Stimulated activated CD4-positive, alpha-beta T cell treated with anti-CD3 and anti-CD28 coated beads, Interleukin-12 subunit alpha, Interleukin-12 subunit beta, amount 100 ng/mL, for 4 hours (primary cell): ENCODE results near the gene INPP4B.
A peak's percentile ranks its signal among the peaks of the same experiment; 100 is the strongest.

Source experiments
- DNase-seq: peaks from one replicate; pipeline ENCODE4 v3.0.0-alpha.2; 2020

Gene INPP4B

GRCh38 chr4:142447009-142447408, 399.1 kb downstream of the INPP4B start:
- no peak for DNase-seq

DNA sequence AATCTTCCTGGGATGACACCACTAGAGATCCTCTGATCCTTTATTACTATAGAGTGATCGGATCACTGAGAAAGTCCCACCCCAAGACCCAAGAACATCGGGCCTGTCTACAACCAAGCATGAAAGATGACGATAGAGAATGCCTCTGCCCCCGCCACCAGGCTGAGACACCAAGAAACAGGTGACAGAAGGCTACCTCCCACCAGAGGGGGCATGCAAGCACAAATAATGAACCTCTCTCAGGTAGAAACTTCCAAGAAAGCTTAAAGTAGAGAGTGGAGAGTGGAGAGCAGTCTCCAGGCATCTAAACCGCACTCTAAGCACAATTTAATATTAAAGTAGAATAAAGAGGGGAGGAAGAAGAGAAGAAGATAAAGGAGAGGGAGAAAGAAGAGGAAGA, 402.6 kb downstream of the INPP4B start:
- DNase-seq, result no peak

DNA sequence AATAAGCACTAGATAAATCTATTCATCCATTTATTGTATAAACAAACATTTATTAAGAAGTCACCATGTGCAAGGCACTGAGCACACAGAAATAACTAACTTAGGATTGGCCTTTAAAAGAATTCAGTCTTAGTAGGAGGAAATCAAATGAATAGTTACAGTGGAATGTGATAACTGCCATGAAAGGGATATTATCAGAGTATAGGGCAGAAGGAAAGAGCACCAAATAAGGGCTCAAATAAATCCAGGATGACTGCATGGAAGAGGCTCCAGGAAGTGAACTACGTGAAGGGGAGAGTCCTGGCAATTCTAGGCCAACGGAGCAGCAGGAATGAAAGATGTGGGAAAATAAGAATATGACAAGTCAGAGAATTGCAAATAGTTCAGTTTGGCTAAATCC, 406.0 kb downstream of the INPP4B start:
- DNase-seq, result no peak

DNA sequence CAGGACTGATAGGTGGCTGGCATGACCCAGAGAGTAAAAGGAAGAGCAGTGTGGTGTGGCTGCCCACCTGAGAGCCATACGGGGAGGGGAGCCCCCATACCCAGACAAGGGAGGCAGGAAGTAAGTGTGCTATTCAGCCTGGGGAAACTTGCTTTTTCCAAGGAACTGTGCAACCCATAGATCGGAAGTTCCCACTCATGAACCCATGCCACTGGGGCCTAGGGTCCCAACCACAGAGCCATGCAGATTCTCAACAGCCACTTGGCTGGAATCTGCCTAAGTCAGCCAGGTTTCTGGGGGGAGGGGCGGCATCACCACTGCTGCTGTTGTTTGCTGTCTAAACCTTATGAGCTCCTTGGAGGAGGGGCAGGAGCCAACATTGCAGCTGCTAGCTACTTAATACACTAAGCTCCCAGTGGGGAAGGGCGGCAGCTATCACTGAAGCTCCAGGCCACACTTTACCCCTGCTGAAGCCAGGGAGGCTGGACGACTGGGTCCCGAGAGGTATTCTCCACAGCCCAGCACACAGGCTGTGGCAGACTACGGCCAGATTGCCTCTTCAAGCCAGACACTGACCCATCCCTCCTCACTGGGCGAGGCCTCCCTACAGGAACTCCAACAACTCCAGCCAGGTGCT, 410.4 kb downstream of the INPP4B start:
- DNase-seq, result no peak

DNA sequence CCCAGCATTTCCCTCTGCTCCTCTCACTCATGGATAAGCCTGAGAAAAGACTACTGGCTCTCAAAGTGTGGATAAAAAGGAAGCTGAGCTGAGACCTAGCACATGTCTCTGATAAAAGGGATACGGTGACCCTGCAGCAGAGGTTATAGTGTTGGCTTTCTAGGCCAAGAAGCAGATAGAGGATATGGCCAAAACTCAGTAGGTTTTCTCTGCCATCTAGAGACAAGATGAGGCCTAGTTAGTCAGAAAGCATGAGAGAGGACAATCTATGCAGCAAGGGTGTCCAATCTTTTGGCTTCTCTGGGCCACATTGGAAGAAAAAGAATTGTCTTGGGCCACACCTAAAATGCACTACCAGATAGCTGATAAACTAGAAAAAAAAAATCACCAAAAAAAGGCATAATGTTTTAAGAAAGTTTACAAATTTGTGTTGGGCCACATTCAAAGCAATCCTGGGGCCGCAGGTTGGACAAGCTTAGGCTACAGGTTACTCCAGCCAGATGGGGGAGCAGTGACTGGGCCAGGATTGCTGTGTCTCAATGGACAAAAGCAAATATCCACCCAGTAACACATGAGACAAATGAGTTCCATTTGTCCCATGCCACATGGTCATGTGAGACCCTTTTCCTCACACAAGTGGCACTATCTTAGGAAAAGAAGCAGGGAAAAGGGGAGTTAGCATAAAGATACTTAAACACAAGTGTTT, 411.4 kb downstream of the INPP4B start:
- DNase-seq, result no peak

DNA sequence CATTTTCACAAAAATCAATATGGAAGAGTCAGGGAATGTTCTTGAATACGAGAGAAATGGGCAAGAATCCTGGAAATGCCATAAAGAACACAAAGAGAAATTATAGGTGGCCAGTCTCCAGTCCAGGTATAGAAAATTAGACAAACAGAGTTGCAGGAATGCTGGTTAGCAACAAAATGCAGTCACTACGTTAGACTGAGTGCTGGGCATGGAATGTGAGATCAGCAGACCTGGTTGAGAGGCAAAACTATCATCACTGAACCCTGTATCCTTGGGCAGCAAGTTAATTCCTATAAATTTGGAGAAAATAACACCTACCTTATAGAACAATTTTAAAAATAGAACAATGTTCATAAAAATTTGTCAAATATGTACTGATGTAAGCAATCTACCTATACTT, 417.4 kb downstream of the INPP4B start:
- DNase-seq, result no peak

- DNase-seq, result no peak
Observed at GRCh38 chr4:142427456-142427855, 418.6 kb downstream of the INPP4B start.

DNA sequence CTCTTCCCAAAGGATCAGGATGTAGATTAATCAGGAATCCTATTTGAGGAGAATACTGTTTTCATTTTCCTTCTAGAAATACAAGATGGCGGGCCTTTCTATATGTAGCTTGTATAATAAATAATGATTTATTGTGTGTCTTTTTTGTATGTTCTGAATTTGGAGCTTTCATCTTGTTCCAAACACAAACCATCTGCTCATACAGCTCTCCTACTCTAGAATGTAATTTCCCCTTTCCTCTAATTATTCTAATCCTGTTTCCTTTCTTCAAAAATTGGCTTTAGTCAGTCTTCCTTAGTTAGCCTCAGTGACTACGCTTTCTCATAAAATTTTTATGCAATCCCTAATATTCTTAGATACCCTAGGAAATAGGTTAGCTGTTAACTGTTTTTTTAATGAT, 422.2 kb downstream of the INPP4B start:
- DNase-seq, result no peak

GRCh38 chr4:142420311-142421095, 425.6 kb downstream of the INPP4B start:
- DNase-seq, result no peak

DNA sequence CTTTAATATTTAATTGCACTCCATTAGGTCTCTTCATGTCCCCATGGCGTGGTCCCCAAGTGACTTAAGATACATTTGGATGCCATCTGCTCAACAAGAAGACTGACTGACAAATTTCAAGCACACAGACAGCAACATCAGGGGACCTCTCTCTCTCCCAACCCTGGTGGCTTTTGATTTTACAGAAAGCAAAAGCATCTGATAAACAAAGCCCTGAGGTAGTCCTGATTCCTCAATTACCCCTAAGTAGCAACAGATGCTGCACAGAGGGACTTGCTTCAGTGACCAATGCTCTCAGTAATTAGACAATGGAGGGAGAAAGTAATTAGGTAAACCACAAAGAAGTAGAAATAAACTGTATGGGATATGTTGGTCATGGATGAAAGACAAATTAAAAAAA, 426.4 kb downstream of the INPP4B start:
- DNase-seq, result no peak

DNA sequence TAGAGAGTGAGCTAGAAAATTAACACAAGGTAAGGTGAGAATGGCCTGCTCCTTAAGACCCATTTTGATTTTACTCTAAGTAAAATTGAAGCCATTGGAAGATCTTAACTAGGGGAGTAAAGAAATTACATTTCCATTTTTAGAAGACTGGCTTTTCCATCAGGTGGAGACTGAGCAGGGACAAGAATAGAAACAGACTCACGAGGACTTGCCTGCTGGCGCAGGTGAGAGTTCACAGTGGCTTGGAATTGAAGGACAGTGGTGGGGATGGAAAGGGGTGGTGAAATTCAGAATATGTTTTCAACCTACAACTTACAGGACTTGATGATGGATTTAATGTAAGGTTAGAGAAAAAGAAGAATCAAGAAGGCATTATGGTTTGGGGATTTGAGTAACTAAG, 427.4 kb downstream of the INPP4B start:
- no peak for DNase-seq

DNA sequence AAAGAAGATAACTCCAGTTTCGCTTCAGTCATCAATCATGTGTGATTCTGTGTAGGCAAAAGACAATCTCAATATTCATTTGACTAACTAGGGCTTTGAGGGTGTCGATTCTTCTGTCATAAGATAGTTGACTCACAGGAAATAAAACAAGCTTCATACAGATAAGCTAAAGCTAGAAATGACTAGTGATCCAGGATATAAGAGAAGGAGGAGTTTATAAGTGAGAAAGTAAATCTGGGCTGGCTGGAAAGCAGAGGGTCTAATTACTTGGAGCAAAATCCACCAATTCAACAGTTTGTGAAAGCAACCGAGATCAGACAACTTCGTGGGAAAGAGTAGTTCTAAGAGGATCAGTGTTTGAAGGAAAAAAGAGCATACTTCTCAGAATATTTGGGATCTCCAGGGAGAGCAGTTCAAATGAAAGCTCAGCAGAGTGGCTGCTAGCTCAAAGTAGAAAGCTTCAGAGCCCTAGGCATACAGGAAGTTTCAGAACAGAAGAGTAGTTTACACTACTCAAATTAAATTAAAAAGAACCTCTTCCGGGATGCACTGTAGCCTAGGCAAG, 429.3 kb downstream of the INPP4B start:
- DNase-seq, result no peak

DNA sequence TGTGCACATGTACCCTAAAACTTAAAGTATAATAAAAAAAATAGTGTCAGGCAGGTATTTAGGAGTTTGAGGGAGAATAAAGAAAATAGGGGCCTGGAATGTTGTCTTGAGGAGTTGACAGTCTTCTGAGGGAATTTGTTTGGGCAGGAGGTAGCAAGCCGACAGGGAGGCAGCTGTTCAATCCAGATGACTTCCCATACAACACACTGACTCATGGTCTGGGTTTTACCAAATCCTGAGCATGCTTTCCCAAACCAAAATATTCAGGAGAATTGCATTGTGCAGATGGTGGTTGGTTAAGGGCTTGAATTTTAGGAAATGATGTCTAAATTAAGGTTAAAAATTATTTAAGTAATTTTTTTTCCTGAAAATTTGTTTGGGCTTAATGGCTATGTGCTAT, 430.0 kb downstream of the INPP4B start:
- no peak for DNase-seq

- DNase-seq, result no peak
Observed at GRCh38 chr4:142414366-142414990, 431.6 kb downstream of the INPP4B start.

GRCh38 chr4:142413485-142413884, 432.6 kb downstream of the INPP4B start:
- no peak for DNase-seq

GRCh38 chr4:142411993-142412392, 434.1 kb downstream of the INPP4B start:
- no peak for DNase-seq

- no peak for DNase-seq
Observed at GRCh38 chr4:142408003-142408441, 438.1 kb downstream of the INPP4B start.

GRCh38 chr4:142407596-142407995, 438.5 kb downstream of the INPP4B start:
- no peak for DNase-seq

- DNase-seq, result peak; percentile 39
Observed at GRCh38 chr4:142406917-142407501, 439.1 kb downstream of the INPP4B start.

- DNase-seq, result no peak
Observed at GRCh38 chr4:142406499-142406835, 439.6 kb downstream of the INPP4B start.

- DNase-seq, result no peak
Observed at GRCh38 chr4:142405695-142406498, 440.2 kb downstream of the INPP4B start.
